RPMI7951 (cell line): ENCODE measurements around the gene PNMA8C. TPM values are rescaled to one million over a fixed set of nuclear protein-coding genes. Genes with fewer than 3 reads are reported as not detected.
A peak's percentile ranks its signal among the peaks of the same experiment; 100 is the strongest.
"Not testable (repeated sequence)": the region's sequence is repeated elsewhere in the genome, so short reads cannot be mapped to it uniquely, and the experiment has no call there.

ENCODE experiments used
- DNase-seq: peaks from one replicate; pipeline ENCODE4 v3.0.0-alpha.2; 2012; ENCODE audit warnings: low read depth
- total RNA-seq: library from RNA; depleted of rRNA; stranded (reverse); fragments of >200 nt; shearing (Covaris generic); gene quantifications from 2 replicates; pipeline ENCODE4 v1.2.3, GENCODE V29; 2014; rRNA removed

The PNMA8C gene
- total RNA-seq, 1 experiment from 2014 or later = not detected

GRCh38 chr19:46390121-46390858, 38.4 kb downstream of the PNMA8C start:
- no peak for DNase-seq

GRCh38 chr19:46388311-46389095, 40.2 kb downstream of the PNMA8C start:
- no peak for DNase-seq

GRCh38 chr19:46387713-46388130, 41.0 kb downstream of the PNMA8C start:
- no peak for DNase-seq

GRCh38 chr19:46386996-46387712, 41.6 kb downstream of the PNMA8C start:
- DNase-seq = no peak

- no peak for DNase-seq
These were observed 42.6 kb downstream of the PNMA8C start for GRCh38 chr19:46386151-46386550.

GRCh38 chr19:46385636-46386035, 43.1 kb downstream of the PNMA8C start:
- no peak for DNase-seq

- DNase-seq = no peak
These were observed 44.3 kb downstream of the PNMA8C start for GRCh38 chr19:46384396-46384795.

GRCh38 chr19:46383846-46384245, 44.9 kb downstream of the PNMA8C start:
- DNase-seq = no peak

- DNase-seq = no peak
These were observed 45.4 kb downstream of the PNMA8C start for GRCh38 chr19:46383171-46383815.

- no peak for DNase-seq
These were observed 46.9 kb downstream of the PNMA8C start for GRCh38 chr19:46381756-46382345.

GRCh38 chr19:46381346-46381745, 47.4 kb downstream of the PNMA8C start:
- no peak for DNase-seq

GRCh38 chr19:46380690-46381089, 48.0 kb downstream of the PNMA8C start:
- DNase-seq = no peak

GRCh38 chr19:46378268-46378667, 50.5 kb downstream of the PNMA8C start:
- DNase-seq = peak; percentile 66

- DNase-seq = no peak
These were observed 52.2 kb downstream of the PNMA8C start for GRCh38 chr19:46376241-46377153.

GRCh38 chr19:46375476-46376067, 53.2 kb downstream of the PNMA8C start:
- not testable (repeated sequence) for DNase-seq

Other genes with a start within 250 kb of the PNMA8C start
- not detected in 2 replicates for gene IGFL1, start 199.2 kb downstream of the PNMA8C start, total RNA-seq
- gene HIF3A, start 131.9 kb downstream of the PNMA8C start, total RNA-seq = under 0.01 TPM in 1 of 2 replicates, not detected in the other
- 51.4 and 67.6 TPM in 2 replicates for gene PPP5C, start 81.8 kb downstream of the PNMA8C start, total RNA-seq
- gene CCDC8, start 15.4 kb downstream of the PNMA8C start, total RNA-seq = 0.48 and 0.59 TPM in 2 replicates
- gene PNMA8A, start 42.6 kb upstream of the PNMA8C start, total RNA-seq = 0.20 TPM in 1 of 2 replicates, not detected in the other
- gene PNMA8B, start 66.9 kb upstream of the PNMA8C start, total RNA-seq = not detected in 2 replicates
- gene CALM3, start 172.4 kb upstream of the PNMA8C start, total RNA-seq = 173 and 174 TPM in 2 replicates
- gene PTGIR, start 196.2 kb upstream of the PNMA8C start, total RNA-seq = 0.60 and 0.78 TPM in 2 replicates
- gene GNG8, start 207.3 kb upstream of the PNMA8C start, total RNA-seq = not detected in 2 replicates
- gene DACT3, start 232.2 kb upstream of the PNMA8C start, total RNA-seq = 2.2 and 3.3 TPM in 2 replicates